HG03095 (cell line): ENCODE data around the gene PNMA8B.
"Not testable (repeated sequence)": the region's sequence is repeated elsewhere in the genome, so short reads cannot be mapped to it uniquely, and the experiment has no call there.

Experiments used
- ATAC-seq: cut with Tn5 transposase; IDR thresholded peaks from one replicate; pipeline ENCODE4 v1.9.1; 2021; ENCODE audit warnings: moderate library complexity; ENCODE audit not compliant: unreplicated experiment

The PNMA8B gene, protein sequence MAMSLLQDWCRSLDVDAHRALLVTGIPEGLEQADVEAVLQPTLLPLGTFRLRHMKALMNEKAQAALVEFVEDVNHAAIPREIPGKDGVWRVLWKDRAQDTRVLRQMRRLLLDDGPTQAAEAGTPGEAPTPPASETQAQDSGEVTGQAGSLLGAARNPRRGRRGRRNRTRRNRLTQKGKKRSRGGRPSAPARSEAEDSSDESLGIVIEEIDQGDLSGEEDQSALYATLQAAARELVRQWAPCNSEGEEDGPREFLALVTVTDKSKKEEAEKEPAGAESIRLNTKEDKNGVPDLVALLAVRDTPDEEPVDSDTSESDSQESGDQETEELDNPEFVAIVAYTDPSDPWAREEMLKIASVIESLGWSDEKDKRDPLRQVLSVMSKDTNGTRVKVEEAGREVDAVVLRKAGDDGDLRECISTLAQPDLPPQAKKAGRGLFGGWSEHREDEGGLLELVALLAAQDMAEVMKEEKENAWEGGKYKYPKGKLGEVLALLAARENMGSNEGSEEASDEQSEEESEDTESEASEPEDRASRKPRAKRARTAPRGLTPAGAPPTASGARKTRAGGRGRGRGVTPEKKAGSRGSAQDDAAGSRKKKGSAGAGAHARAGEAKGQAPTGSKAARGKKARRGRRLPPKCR

DNA sequence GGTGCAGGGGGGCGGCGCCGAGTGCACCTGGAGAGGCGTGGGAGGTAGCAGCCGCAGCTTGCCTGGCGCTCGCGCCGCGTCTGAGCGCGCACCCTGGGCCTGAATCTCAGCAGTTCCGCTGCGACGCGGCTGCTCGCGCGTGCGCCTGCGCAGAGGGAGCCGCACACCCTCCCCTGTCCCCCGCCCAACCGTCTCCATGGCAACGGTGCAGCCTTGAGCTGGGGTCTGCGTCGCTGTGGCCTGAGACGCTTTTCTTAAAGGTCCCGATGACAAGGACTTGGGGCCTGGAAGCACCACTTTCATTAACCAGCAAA, at the start of gene PNMA8B:
PNMA8B (minus strand) TSS at position 82 of the 314 bp plus-strand sequence. CDS start 402 bp downstream, outside the sequence.
- no peak for ATAC-seq

DNA sequence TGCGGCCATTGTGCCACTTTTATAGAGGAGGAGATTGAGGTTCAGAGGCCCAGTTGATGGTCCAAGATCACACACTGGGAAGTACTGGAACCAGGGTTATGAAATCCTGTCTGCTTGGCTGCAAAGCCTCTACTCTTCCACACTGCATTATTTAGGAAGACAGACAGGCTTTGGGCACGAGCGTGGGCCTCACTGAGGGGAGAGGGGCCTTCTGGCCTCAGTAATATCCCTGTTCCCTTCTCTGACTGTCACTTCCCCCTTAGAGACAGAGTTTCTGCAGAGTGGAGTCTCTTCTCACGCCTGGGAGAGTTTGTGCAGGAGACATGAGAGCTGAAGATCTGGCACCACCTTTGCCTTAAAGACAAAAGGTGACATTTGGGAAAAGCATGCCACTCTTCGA, 49.0 kb upstream of the PNMA8B start:
- no peak for ATAC-seq

DNA sequence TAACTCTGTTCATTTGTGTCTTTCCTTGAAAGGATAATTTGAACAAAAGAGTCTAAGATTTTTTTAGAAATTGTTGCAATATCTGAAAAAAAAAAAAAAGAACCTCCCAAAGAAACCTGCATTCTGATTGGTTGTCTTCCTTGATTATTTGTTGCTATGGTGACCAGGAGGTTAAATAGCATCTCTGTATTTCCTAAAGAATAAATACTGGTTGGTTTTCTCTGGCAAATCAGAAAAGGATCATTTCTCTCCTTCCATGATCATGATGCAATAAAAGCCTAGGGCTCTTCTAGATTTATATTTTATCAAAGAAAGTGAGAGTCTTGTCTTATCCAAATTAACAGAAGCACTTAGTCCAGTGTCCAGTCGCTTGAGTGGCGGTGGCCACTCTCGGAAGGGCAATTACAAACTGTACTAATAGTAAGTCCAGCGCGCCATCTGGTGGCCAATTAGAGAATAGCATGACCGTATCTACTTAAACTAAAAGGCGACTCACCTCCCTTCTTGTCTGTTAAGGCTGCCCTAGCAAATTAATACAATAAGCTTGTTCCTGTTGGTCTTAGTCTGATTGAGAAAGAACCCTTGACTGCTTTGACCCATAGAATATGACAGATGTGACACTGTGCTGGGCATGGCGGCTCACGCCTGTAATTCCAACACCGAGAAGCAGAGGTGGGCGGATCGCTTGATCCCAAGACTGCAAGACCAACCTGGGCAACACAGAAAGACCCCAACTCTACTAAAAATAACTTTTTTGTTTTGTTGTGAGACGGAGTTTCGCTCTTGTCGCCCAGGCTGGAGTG, 47.0 kb upstream of the PNMA8B start:
- ATAC-seq: no peak

DNA sequence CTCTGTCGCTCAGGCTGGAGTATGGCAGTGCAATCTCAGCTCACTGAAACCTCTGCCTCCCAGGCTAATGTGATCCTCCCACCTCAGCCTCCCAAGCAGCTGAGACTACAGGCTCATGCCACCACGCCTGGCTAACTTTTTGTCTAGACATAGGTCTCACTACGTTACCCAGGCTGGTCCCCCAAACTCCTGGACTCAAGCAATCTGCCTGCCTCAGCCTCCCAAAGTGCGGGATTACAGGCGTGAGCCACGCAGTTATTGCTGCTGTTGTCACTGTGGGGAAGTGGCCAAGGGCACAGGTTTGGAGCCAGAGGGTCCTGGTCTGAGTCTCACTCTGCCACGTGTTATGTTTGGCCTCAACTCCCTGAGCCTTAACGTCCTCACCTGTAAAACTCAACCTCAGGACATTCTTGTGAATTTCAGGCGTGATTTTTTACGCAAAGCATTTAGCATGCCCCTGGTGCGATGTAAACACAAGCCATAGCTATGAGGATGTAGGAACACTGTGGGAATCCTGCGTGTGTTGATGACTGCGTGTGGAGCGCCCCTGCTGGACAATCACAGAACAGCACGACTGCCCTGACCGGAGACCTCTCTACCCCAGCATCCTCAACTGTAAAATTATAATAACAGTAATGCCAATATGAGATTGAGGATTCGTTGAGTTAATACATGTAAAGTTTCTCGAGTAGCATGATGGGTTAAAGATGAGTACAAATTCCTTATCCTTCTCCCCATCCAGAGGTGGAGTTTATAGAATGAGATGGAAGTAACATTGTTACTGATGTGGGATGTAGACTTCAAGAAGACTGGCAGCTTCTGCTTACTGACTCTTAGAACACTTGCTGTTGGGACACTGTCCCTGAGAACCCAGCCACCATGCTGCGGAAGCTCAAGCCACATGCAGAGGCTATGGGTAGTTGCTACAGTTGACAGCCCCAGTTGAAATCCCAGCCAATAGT, 41.8 kb upstream of the PNMA8B start:
- ATAC-seq: no peak

DNA sequence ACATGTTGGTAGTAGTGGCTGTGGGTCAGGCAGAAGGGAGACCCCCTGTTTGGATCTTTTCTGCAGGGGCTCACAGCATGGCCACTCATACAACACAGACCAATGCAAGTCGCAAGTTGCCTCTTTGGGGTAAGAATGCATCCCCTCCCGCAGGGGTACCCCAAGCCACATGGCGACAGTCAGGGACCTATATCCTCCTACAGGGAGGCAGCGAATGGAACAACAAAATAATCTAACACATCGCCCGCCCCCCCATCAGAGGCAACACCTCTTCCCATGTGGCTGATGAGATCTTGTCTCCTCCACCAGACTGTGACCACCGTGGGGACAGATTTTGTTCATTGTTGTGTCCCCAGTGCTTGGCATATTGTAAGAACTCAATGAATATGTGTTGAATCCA, 40.7 kb upstream of the PNMA8B start:
- ATAC-seq: no peak

DNA sequence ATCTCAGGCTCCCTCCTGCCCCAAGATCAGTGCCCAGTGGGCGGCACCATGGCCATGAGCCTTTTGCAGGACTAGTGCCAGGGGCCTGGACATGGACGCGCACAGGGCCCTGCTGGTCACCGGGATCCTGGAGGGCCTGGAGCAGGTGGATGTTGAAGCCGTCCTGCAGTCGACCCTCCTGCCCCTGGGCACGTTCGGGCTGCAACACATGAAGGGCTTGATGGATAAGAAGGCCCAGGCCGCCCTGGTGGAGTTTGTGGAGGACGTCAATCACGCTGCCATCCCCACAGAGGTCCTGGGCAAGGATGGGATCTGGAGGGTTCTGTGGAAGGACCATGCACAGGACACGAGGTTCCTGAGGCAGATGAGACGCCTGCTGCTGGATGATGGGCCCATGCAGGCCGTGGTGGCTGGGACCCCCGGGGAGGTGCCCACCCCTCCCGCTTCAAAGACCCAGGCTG, 38.0 kb upstream of the PNMA8B start:
- no peak for ATAC-seq

DNA sequence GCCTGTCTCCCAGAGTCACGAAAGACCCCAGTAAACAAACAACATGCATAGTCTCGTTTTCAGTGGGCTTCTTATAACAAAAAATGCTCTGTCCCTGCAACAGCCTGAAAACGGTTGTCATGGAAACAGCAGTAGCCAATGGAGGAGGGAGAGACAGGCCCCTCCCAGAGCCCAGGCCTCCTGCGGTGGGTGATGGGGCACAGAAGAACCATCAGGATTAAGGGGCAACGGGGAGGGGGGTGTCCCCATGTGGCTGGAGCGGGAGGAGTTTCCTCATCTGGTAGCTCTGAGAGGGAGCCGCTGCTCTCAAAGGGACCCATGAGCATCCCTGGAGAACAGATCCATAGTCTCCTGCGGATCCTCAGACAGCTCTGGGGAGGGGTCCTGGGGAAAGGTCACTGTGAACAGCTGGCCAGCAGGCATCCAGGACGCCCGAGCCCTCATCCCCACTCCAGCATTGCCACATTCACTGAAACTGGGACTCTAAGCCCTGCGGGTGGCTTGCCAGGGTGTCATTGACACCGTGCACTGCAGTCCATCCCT, 37.5 kb upstream of the PNMA8B start:
- no peak for ATAC-seq

DNA sequence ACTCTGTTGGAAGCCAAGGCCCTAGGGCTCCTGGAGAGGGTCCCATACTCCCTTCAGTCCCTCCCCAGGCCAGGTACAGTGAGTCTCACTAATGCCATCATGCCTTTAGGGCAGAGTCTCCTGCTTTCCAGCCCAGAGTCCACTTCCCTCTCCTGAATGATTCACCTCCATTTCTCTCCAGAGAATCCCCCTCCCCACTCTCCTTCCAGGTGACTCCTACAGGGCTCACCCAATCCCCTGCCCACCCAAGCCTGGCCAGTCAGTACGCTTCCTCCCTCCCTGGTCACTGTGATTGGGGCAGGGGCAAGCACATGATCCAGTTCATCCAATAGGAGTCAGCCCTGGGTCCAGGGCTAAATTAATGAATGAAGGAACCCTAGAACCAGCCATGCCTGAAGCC, 35.0 kb upstream of the PNMA8B start:
- no peak for ATAC-seq

DNA sequence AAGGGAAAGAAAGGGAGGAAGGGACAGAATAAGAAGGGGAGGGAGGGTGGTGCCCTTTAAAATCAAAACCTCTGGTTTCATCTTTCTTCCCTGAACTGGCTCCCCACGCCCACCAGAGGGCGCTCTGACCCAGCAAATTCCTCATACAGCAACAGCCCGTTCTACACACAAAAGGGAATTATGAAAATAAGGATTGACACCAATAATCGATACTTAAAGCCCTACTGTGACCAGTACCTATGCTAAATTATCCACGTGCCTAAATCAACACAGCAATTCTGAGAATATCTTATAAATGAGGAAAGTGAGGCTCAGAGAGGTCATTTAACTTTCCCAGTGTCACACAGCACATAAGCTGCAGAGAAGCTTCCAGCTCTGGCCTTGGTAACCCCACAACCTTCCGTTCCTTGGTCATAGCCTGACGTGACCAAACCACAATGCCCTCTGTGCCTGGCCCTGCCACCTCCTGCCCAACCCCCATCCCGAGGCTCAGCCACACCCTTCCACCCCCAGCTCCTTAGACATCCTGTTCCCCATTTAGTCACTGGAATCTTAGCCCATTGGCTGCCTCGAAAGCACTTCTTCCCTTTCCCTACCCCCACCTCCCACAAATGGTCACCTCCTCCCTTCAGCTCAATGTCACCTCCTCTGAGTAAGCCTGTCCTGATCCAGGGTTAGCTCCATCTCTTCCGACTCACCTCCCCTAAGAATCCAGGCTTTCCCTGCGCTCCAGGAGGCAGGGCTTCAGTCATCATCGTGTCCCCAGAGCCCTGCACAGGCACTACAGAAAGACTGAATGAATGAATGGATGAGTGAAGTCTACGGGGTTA, 34.2 kb upstream of the PNMA8B start:
- ATAC-seq: no peak

DNA sequence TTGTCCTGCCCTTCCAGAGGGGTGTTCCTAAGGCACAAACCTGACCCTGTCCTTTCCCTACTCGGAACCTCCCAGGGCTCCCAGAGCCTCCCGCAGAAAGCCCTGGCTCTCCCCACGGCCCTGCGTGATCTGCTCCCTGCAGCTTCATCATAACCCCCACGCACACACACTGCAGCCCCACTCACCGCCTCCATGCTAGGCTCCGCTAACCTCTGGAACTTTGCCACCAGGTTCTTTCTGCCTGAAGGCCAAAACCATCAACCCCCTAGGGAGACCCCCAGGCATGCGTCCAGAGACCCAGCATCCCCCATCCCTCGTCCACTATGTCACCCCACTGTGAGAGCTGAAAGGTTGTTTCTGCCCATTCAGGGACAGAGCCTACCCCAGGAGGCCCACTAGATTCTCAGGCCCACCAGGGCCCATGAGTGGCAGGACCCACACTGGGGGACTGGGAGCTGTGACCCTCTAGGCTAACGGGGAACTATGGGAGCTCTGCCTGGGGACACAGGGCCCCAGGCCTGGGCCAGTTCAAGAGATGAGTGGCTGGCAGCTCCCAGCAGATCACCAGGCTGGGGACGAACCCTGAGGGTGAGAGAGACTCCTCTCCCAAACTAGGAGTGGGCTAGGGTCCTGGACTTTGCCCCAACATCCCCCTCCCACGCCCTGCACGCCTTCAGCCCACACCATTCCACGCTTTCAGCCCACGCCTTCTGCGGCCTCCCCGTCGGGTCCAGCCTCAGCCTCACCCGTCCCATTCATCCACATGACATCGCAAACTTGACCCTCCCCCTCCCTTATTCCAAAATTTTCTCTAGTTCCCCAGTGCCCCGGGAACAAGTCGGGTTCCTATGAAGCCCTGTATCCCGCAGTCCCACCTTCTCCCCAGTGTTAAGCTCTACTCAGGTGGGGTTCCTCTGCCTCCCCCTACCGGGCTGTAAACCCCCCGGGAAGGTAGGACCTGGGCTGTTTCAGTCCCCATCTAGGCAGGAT, 33.2 kb upstream of the PNMA8B start:
- no peak for ATAC-seq

DNA sequence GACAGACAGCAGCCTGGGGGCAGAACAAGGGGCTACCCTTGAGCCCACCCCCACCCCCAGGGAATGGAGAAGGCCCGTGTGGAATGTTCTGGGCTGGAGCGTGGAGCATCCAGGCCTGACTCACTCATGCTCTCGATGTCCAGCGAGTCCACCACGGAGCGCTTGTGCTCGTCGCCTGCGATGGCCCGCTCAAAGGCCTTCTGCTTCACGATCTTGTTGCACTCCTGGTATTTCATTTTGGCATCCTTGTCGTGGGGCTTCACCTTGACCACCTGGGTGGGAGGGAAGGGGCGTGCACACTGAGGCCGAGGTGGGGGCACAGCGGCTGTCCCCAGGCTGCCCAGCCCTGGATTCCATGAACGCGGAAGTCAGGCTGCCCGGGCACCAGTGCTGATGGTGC, 31.1 kb upstream of the PNMA8B start:
- not testable (repeated sequence) for ATAC-seq

DNA sequence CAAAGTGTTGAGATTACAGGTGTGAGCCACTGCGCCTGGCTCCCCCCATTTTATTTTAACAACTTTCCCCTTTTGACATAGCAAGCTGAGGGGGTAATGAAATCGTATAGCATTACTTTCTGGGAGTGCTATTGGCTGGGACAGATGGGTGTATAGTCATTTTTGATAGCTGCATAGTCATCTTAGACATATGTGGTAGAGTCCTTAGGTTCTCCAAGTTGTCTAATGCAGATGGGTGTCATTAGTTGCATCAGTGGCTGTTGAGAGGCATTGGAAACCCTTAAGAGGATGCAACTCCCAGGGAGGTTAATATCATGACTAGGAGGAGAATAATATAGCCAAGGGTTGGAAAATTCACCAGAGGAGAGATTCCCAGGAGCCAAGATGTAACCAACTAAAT, 28.6 kb upstream of the PNMA8B start:
- ATAC-seq: no peak

DNA sequence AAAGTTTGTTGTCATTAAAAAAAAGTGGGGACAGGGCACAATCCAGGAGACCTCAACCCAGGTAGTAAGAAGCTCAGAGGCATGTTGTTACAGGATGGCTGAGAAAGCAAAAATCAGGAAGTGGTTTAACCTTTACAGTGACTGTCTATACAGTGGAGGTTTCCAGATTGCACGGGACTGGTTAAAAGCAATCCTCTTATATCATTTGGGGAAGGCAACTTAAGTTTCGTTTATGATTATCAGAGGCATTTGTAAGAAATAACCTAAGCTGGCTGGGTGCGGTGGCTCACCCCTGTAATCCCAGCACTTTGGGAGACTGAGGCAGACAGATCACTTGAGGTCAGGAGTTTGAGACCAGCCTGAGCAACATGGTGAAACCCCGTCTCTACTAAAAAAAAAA, 27.3 kb upstream of the PNMA8B start:
- ATAC-seq: not testable (repeated sequence)

DNA sequence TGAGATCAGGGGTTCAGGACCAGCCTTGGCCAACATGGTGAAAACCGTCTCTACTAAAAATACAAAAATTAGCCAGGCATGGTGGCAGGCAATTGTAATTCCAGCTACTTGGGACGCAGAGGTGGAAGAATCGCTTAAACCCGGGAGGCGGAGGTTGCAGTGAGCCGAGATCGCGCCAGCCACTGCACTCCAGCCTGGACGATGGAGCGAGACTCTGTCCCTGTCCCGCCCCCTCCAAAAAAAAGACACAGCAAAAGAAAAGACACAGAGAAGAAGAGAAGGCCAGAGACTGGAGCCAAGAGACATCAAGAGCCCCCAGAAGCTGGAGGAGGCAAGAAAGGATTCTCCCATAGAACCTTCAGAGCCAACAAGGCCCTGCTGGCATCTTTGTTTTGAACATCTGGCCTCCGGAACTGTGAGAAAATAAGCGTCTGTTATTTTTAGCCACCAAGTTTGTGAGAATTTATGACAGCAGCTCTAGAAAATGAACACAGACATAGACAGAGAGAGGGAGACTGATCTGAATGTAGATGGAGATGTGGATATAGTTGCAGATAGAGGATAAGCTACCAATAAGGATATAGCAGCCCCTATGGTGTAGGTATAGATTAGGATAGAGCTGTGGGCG, 25.7 kb upstream of the PNMA8B start:
- no peak for ATAC-seq

DNA sequence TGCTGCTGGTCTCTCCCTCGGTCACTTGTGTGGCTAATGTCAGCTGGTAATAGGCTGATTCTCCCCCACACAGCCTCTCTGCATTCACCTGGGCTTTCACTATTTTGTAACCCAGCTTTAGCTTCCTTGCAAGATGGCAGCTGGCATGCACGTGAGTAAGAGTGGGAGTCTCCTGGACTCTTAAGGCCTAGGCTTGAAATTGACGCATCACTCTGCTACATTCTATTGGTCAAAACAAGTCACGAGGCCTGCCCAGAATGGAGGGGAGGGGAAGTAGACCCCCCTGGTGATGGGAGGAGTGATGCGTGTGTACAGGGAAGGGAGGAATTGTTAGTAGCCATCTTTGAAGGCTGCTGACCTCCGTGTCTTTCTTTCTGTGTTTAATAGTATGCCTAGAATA, 24.9 kb upstream of the PNMA8B start:
- ATAC-seq: no peak

DNA sequence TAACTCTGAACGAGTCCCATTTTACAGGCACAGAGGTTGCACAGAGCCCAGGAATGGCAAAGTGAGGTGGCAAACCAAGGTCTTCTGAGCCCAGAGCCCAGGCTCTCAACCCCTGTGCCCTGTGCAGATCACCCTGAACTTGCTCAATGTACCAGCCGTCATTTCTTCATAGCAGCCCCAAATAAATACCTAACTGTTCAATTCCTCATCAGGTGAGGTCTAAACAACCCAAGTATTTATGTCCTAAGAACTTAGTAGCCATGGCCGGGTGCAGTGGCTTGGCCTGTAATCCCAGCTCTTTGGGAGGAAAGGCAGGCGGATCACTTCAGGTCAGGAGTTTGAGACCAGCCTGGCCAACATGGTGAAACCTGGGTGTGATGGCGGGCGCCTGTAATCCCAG, 21.8 kb upstream of the PNMA8B start:
- no peak for ATAC-seq

DNA sequence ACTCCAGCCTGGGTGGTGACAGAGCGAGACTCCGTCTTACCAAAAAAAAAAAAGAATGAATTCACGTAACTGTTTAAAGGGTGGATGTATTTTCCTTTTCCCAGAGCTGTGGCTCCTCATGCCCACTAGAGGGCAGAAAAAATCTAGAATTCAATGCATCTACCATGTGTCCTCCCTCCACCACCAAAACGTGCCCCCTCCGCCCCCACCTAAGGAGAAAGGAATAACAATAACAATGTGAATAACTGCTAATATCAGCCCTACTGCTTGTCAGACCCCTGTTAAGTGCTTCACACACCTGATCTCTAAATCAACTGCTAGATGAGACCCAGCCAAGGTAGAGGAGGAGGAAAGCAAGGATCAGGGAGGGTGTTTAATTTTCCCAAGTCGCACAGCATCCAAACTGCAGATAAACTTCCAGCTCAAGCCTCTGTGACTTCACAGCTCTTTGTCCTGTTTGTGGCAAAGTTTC, 20.2 kb upstream of the PNMA8B start:
- no peak for ATAC-seq

DNA sequence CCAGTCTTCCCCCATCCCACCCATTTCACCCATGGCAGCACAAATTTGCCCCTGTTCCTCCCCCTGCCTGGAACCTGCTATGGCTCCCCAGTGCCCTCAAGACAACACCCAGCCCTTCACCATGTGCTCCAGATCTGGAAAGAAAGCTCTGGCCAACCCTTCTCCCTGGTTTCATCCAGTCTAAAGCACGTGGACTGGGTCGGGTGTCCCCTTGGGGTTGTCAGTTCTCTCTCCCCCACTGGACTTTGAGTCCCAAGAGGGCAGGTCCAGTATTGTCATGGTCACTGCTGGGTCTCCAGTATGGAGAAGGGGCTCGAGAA, 19.6 kb upstream of the PNMA8B start:
- ATAC-seq: no peak
